ENCODE measurements around the gene SUGT1.

Gene SUGT1

DNA sequence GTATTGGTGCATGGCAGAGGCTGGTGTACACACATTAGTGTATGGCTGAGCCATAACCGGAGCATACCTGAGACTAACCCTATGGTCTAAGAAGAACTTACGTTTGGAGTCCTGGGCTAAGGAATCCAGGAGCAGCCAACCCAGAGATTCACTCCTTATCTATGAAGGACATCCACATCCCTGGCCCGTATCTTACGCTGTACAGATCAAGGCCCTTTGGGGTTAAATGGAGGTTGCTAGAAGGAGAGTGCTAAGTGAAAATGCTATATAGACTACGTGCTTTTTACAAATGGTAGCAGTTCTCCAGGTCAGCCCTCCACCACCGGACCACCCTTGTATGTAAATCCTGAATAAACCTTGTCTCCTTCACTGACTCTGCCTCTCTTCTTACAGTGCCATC is 1.9 kb upstream of the SUGT1 start:
- H3K36me3 ChIP-seq (ENCODE audit: insufficient read depth, insufficient read length, low read length) = peaks cover 10% of the 10 kb centered on the region
- TF ChIP-seq YY1 (IDR thresholded peaks at IDR 0.05; ENCODE audit: insufficient read depth, insufficient read length) (no peak), SUZ12 (IDR thresholded peaks at IDR 0.05; ENCODE audit: extremely low read depth, insufficient read depth, insufficient read length) (no peak), ZNF274 (IDR thresholded peaks at IDR 0.05; ENCODE audit: low read depth, low read length) (no peak)
- H3K27me3 ChIP-seq (ENCODE audit: insufficient read depth, insufficient read length) = no peaks in the 10 kb centered on the region
- no peak for DNase-seq (ENCODE audit: low read depth, low spot score)
- no peak overlapping the region for H3K4me3 ChIP-seq (ENCODE audit: insufficient read length, low read depth)
- H3K9me3 ChIP-seq (ENCODE audit: insufficient read depth, low read length) = no peaks in the 10 kb centered on the region
- no peaks in the 10 kb centered on the region for H3K4me1 ChIP-seq (ENCODE audit: insufficient read depth, insufficient read length)
- no peak overlapping the region for H3K9ac ChIP-seq (ENCODE audit: insufficient read length, low read depth)

DNA sequence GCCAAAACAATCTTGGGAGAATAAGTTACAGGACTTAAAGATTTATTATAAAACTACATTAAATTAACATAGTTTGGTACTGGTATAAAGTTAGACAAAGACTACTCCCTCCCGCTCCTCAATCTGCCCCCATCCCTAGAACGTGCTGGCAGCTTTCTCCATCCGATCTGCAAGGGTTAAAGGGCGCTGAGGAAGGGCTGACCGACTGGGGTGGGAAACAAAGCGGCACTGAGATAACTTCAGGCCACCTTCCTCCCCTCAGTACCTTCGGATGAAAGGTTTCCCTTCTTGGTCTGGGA is 790 bp upstream of the SUGT1 start:
- H3K9ac ChIP-seq (ENCODE audit: insufficient read length, low read depth) = peak overlapping the region; percentile 72
- peak; percentile 16 for DNase-seq (ENCODE audit: low read depth, low spot score)

DNA sequence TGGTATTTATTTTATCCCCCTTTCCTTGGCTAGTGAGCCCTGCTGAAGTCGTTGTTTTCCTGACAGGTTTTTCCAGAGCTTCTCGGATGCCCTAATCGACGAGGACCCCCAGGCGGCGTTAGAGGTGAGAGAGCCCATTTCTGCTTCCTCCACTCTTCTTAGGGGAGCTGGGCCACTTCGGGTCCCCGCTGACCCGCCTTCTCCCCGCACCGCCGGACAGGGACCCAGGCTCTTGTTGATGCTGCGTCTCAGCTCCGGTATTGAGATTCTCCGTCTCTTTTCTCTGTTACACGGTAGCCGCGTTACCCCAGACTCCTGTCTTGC is 306 bp downstream of the SUGT1 start:
- DNase-seq (ENCODE audit: low read depth, low spot score) = no peak
- Histone ChIP-seq H3K27me3 (ENCODE audit: insufficient read depth, insufficient read length) (no peaks in the 10 kb centered on the region), H3K9me3 (ENCODE audit: insufficient read depth, low read length) (no peaks in the 10 kb centered on the region), H3K4me1 (ENCODE audit: insufficient read depth, insufficient read length) (no peaks in the 10 kb centered on the region), H3K4me3 (ENCODE audit: insufficient read length, low read depth) (peak overlapping the region; percentile 57), H3K9ac (ENCODE audit: insufficient read length, low read depth) (peak overlapping the region; percentile 77), H3K36me3 (ENCODE audit: insufficient read depth, insufficient read length, low read length) (peaks cover 10% of the 10 kb centered on the region)
- TF ChIP-seq YY1 (IDR thresholded peaks at IDR 0.05; ENCODE audit: insufficient read depth, insufficient read length) (no peak), ZNF274 (IDR thresholded peaks at IDR 0.05; ENCODE audit: low read depth, low read length) (no peak), SUZ12 (IDR thresholded peaks at IDR 0.05; ENCODE audit: extremely low read depth, insufficient read depth, insufficient read length) (no peak)

More for the DNA sequence above, 790 bp upstream of the SUGT1 start:
- no peaks in the 10 kb centered on the region for H3K9me3 ChIP-seq (ENCODE audit: insufficient read depth, low read length)
- TF ChIP-seq SUZ12 (IDR thresholded peaks at IDR 0.05; ENCODE audit: extremely low read depth, insufficient read depth, insufficient read length) = no peak
- TF ChIP-seq YY1 (IDR thresholded peaks at IDR 0.05; ENCODE audit: insufficient read depth, insufficient read length) = no peak
- TF ChIP-seq ZNF274 (IDR thresholded peaks at IDR 0.05; ENCODE audit: low read depth, low read length) = no peak
- H3K4me3 ChIP-seq (ENCODE audit: insufficient read length, low read depth) = peak overlapping the region; percentile 57
- no peaks in the 10 kb centered on the region for H3K4me1 ChIP-seq (ENCODE audit: insufficient read depth, insufficient read length)
- H3K36me3 ChIP-seq (ENCODE audit: insufficient read depth, insufficient read length, low read length) = peaks cover 10% of the 10 kb centered on the region
- no peaks in the 10 kb centered on the region for H3K27me3 ChIP-seq (ENCODE audit: insufficient read depth, insufficient read length)

DNA sequence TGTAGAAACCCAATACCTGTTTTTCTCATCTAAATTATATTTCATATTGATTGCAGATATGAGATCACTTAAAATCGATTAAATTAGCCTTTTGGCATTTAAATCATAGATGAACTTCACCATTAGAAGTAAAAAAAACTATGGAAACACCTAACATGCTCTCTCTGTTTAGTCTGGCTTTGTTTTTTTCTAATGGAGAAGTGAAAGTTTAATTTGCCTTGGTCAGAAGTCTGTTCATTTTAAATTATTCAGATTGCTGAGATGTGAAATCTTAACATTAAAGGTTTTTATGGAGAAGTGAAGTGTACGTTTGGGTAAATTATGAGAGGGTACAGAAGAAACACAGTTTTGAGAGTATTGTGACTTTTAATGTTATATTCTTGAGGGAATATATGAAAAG is 6.7 kb downstream of the SUGT1 start:
- H3K27me3 ChIP-seq (ENCODE audit: insufficient read depth, insufficient read length) = no peaks in the 10 kb centered on the region
- DNase-seq (ENCODE audit: low read depth, low spot score) = no peak
- H3K9me3 ChIP-seq (ENCODE audit: insufficient read depth, low read length) = no peaks in the 10 kb centered on the region
- no peak overlapping the region for H3K9ac ChIP-seq (ENCODE audit: insufficient read length, low read depth)
- no peaks in the 10 kb centered on the region for H3K36me3 ChIP-seq (ENCODE audit: insufficient read depth, insufficient read length, low read length)
- no peak overlapping the region for H3K4me3 ChIP-seq (ENCODE audit: insufficient read length, low read depth)
- TF ChIP-seq SUZ12 (IDR thresholded peaks at IDR 0.05; ENCODE audit: extremely low read depth, insufficient read depth, insufficient read length) (no peak), YY1 (IDR thresholded peaks at IDR 0.05; ENCODE audit: insufficient read depth, insufficient read length) (no peak), ZNF274 (IDR thresholded peaks at IDR 0.05; ENCODE audit: low read depth, low read length) (no peak)
- no peaks in the 10 kb centered on the region for H3K4me1 ChIP-seq (ENCODE audit: insufficient read depth, insufficient read length)

DNA sequence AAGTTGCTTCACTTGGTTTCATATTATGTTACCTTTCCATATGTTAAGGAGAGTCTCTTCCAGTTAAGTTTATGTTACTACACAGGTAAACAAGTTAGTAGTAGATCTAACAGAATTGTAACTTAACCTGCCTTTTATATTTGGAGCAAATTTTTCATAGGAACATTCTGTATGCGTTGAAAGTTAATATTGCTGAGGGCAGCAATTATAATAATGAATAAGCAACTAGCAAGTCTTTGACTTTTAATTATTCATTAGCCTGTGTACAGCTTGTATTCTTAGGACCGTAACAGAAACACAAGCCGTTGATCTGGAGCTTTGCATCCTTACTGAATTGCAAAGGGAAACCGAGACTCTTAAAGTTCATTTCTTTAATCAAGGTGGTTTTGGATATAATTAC is 11.6 kb downstream of the SUGT1 start:
- DNase-seq (ENCODE audit: low read depth, low spot score) = no peak

DNA sequence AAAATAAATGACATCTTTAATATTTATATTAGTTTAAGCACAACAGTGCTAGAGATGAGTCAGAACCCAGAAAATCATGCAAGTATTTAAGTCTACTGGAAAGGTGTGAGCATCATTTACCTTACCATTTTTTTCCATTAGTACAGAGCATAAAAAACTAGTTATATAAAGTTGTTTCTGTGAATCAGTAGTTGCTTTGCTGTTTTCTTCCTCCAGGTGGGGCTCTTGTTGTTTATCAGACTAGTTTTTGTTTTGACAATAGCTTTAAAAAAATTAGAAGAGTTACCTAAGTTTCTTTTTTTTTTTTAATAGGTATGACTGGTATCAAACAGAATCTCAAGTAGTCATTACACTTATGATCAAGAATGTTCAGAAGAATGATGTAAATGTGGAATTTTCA is 12.7 kb downstream of the SUGT1 start:
- Histone ChIP-seq H3K9me3 (ENCODE audit: insufficient read depth, low read length) (no peaks in the 10 kb centered on the region), H3K4me3 (ENCODE audit: insufficient read length, low read depth) (no peak overlapping the region), H3K36me3 (ENCODE audit: insufficient read depth, insufficient read length, low read length) (no peaks in the 10 kb centered on the region), H3K9ac (ENCODE audit: insufficient read length, low read depth) (no peak overlapping the region), H3K27me3 (ENCODE audit: insufficient read depth, insufficient read length) (no peaks in the 10 kb centered on the region), H3K4me1 (ENCODE audit: insufficient read depth, insufficient read length) (no peaks in the 10 kb centered on the region)
- no peak for DNase-seq (ENCODE audit: low read depth, low spot score)
- no peak for TF ChIP-seq SUZ12 (IDR thresholded peaks at IDR 0.05; ENCODE audit: extremely low read depth, insufficient read depth, insufficient read length)
- TF ChIP-seq YY1 (IDR thresholded peaks at IDR 0.05; ENCODE audit: insufficient read depth, insufficient read length) = no peak
- TF ChIP-seq ZNF274 (IDR thresholded peaks at IDR 0.05; ENCODE audit: low read depth, low read length) = no peak

More for the DNA sequence above, 11.6 kb downstream of the SUGT1 start:
- no peak overlapping the region for H3K4me3 ChIP-seq (ENCODE audit: insufficient read length, low read depth)
- no peaks in the 10 kb centered on the region for H3K36me3 ChIP-seq (ENCODE audit: insufficient read depth, insufficient read length, low read length)
- no peak for TF ChIP-seq YY1 (IDR thresholded peaks at IDR 0.05; ENCODE audit: insufficient read depth, insufficient read length)
- TF ChIP-seq SUZ12 (IDR thresholded peaks at IDR 0.05; ENCODE audit: extremely low read depth, insufficient read depth, insufficient read length) = no peak
- no peak for TF ChIP-seq ZNF274 (IDR thresholded peaks at IDR 0.05; ENCODE audit: low read depth, low read length)
- no peak overlapping the region for H3K9ac ChIP-seq (ENCODE audit: insufficient read length, low read depth)
- no peaks in the 10 kb centered on the region for H3K4me1 ChIP-seq (ENCODE audit: insufficient read depth, insufficient read length)
- H3K27me3 ChIP-seq (ENCODE audit: insufficient read depth, insufficient read length) = no peaks in the 10 kb centered on the region
- H3K9me3 ChIP-seq (ENCODE audit: insufficient read depth, low read length) = no peaks in the 10 kb centered on the region

DNA sequence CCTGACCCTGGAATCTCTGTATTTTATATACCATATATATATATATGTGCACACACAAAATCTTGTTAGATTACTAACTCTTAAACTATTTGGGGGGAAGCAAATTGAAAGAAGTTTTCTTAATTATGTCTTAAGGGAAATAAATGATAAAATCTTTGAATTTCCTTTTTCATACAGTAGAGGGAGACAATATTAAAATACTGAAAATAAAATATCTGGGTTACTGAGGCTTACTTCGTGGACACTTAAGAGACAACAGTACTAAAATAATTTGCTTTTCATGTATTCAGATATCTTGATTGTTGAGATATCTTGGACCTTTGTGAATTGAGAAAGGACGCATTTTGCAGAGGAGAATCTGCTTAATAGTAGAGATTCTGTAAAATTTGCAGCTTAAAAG is 17.0 kb downstream of the SUGT1 start:
- Histone ChIP-seq H3K9me3 (ENCODE audit: insufficient read depth, low read length) (no peaks in the 10 kb centered on the region), H3K4me1 (ENCODE audit: insufficient read depth, insufficient read length) (no peaks in the 10 kb centered on the region), H3K4me3 (ENCODE audit: insufficient read length, low read depth) (no peak overlapping the region), H3K36me3 (ENCODE audit: insufficient read depth, insufficient read length, low read length) (no peaks in the 10 kb centered on the region), H3K9ac (ENCODE audit: insufficient read length, low read depth) (no peak overlapping the region), H3K27me3 (ENCODE audit: insufficient read depth, insufficient read length) (no peaks in the 10 kb centered on the region)
- no peak for DNase-seq (ENCODE audit: low read depth, low spot score)
- TF ChIP-seq SUZ12 (IDR thresholded peaks at IDR 0.05; ENCODE audit: extremely low read depth, insufficient read depth, insufficient read length) (no peak), ZNF274 (IDR thresholded peaks at IDR 0.05; ENCODE audit: low read depth, low read length) (no peak), YY1 (IDR thresholded peaks at IDR 0.05; ENCODE audit: insufficient read depth, insufficient read length) (no peak)

DNA sequence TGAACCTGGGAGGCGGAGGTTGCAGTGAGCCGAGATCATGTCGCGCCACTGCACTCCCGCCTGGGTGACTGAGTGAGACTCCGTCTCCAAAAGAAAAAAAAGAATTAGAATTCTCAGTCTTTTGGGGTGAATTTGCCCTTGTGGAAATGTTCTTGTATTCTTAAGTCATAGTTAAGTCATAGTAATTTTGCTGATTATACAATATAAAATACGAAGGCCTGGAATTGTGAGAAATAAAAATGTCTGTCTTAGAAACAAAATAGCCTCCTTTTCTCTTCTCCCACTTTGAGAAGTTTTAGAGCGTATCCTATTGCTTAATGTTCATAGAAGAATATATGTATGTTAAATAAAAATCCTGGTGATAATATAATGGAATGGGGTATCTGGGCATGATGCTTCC is 18.1 kb downstream of the SUGT1 start:
- Histone ChIP-seq H3K9ac (ENCODE audit: insufficient read length, low read depth) (no peak overlapping the region), H3K9me3 (ENCODE audit: insufficient read depth, low read length) (no peaks in the 10 kb centered on the region), H3K4me3 (ENCODE audit: insufficient read length, low read depth) (no peak overlapping the region), H3K4me1 (ENCODE audit: insufficient read depth, insufficient read length) (no peaks in the 10 kb centered on the region), H3K27me3 (ENCODE audit: insufficient read depth, insufficient read length) (no peaks in the 10 kb centered on the region), H3K36me3 (ENCODE audit: insufficient read depth, insufficient read length, low read length) (no peaks in the 10 kb centered on the region)
- TF ChIP-seq YY1 (IDR thresholded peaks at IDR 0.05; ENCODE audit: insufficient read depth, insufficient read length) = no peak
- no peak for TF ChIP-seq ZNF274 (IDR thresholded peaks at IDR 0.05; ENCODE audit: low read depth, low read length)
- no peak for TF ChIP-seq SUZ12 (IDR thresholded peaks at IDR 0.05; ENCODE audit: extremely low read depth, insufficient read depth, insufficient read length)
- DNase-seq (ENCODE audit: low read depth, low spot score) = no peak

All from NT2/D1 (cell line).